Right ventricle myocardium inferior (tissue), 1 donor: Measurements from ENCODE around the gene MINDY4. TPM values are rescaled to one million over a fixed set of nuclear protein-coding genes. Genes with fewer than 3 reads are reported as not detected.

Experiments
- ATAC-seq: fragments of 200-7000 bp; cut with Tn5 transposase; one replicate; pipeline ENCODE4 v1.9.1; 2020; ENCODE audit warnings: mild to moderate bottlenecking, moderate library complexity
- DNase-seq: peaks from one replicate; pipeline ENCODE4 v3.0.0; 2021; ENCODE audit errors: missing footprints
- intact Hi-C: fragments of 100-400 bp; cut with DNase I; formaldehyde crosslinking; loops from one replicate; pipeline ENCODE4 v1.11.0; 2022
- total RNA-seq: library from RNA; stranded (reverse); fragmentation: NEBNext Ultra II Directional; extraction: Animal tissue kit (Norgen Biotek cat#: 25700); gene quantifications from one replicate; pipeline ENCODE4 v1.2.1, GENCODE V29; 2021
- donor health status: DM: no; HTN: yes; CAD: no; lungs with severe emphysema.

The MINDY4 gene
- total RNA-seq, 1 donor from 2014 or later, result 3.5 TPM

DNA sequence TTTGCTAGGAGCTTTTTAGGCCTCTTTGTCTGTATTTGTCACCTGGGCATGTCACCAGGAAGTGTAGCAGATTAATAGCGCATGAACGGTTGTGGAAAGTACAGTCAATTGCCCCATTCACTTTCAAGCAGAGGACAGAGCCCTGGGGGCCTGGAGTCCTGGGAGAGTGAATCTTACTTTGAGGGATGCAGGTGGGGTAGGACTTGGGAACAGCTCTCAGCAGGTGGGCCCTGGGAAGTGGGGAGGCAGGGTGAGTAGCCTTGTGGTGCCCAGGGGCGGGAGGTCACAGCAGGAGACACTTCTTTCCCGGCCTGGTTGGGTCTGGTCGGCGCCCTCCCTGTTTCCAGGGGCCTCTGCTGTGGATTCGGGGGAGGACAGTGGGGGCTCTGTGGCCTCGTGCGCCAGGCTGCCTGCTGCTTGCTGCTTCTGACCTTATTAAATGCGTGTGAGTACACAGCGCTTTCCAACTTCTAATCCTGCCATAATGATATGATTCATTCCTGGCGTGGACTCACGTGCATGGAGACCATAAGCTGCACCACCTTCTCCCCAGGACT, 88.8 kb downstream of the MINDY4 start:
- DNase-seq, result no peak
- intact Hi-C loops, result no loop called here
- no peak for ATAC-seq

DNA sequence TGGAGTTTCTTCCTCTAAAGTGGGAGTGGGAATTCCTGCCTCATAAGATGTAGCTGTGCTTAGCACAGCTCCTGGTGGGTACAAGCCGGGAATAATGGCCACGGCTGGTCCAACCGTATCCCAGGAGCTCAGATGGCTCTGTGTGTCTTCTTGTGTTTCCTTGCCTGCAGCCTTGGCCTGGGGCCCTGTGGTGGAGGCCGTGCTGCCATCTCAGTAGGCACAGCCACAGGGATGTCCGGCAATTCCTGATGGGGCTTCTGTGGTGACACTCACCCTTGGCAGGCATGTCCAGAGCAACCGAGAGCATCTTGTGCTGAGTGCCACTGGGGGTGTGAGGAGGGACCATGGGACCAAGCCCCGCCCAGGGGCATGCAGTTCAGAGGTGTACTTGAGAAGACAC, 90.4 kb downstream of the MINDY4 start:
- intact Hi-C loops, result no loop called here
- no peak for ATAC-seq

DNA sequence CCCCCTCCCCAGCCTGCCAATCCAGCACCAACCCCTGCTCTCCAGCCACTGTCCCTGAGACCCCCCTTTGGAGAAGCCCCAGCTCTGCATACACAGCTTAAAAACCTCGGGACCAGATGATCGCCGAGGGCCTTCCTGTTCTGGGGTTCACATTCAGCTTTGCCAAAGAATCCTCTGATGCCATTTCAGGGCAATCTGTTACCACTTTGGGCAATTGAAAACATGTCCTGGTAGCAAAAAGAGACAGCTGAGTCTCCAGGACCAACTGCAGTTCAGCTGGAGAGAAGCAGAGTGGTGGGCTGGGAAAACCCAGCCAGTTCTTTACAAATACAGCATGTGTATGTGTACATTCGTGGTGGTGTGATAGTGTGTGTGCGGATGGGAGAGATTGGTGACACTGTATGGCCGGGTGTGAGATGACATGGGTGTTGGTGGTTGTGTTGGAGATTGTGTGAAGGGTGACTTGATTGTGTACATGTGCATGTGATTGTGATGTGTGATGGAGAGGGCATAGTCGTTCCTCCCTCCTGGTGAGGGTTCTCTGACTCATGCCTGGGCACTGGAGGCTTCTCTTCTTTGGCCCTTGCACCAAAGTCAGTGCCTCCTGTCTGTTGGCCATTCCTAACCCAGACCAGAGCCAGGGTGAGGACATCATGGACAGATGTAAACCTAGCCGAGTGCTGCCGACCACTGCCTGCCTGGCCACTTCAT, 91.9 kb downstream of the MINDY4 start:
- DNase-seq (no peak), ATAC-seq (no peak)
- intact Hi-C loops, result no loop called here

More for the DNA sequence above, 90.4 kb downstream of the MINDY4 start:
- no peak for DNase-seq

DNA sequence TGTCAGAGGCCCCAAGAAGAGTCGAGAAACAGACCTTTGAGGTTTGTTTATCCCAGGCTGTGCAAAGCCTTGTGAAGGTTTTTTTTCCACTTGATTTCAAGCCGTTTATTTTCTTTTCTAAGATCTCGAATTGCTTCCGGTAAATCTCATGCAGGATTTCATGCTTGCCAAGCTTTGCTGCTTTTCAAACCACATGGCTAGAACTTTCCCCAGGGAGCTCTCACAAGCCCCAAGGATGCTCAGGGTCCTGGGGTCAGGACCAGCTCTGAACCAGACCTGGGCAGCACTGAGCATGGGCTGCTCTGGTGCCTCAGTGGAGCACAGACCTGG, 92.5 kb downstream of the MINDY4 start:
- ATAC-seq (peak; percentile 8), DNase-seq (no peak)
- intact Hi-C loops, result no loop called here

DNA sequence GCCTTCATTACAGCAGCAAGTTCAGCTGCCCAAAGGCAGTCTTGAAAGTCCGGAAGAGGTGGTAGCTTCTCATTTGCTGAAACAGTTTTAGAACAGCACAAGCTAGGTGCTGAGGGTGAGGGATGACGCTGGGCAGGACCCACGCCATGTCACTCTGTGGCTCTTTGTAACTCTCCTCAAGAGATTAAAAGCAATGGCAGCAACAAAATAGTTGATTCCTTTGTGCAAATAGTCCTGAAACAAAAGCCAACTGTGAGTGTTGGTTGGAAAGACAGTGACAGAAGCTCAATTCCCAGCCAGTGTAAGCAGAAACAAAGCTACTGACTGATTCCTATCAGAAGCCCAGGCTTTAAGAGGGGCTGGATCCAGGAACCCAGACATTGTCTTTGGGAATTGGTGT, 92.9 kb downstream of the MINDY4 start:
- intact Hi-C loops, result no loop called here
- no peak for DNase-seq
- ATAC-seq, result no peak

DNA sequence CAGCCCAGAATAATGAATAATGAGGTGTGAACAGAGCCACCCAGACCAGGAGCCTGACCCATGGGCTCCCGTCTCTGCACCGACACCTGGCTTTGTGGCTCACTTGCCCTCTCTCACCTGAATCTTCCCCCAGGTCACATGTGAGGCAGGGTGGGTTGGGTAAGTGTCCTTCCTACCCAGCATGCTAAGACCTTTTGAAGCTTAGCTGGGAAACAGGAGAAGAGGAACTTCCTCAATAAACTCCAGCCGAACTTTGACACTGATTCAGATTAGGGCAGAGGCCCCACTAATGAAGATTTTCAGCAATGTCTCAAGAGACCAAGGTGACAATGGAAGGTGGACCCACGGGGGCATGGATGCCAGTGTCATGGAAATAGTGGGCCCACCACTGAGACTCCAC, 93.9 kb downstream of the MINDY4 start:
- ATAC-seq (no peak), DNase-seq (no peak)
- intact Hi-C loops, result no loop called here

DNA sequence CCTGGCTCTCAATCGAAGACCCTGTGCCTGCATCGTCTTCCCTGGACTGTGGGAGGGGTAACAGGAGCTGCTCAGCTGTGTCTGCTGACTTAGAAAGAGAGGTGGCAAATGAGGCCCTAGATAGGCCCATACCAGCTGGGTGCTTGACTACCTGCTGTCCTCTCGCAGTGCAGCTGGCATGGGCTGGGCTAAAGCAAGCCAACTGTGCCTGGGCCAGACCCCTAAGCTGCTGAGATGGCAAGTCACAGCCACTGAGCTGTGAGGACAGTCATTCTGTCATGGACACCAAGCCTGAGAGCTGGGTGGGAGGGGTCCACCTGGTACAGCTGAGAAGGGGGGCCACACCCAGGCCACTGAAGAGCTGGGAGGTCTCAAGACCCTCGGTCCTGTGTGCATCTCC, 94.6 kb downstream of the MINDY4 start:
- peak; percentile 30 for ATAC-seq
- no peak for DNase-seq
- intact Hi-C loops, result no loop called here

DNA sequence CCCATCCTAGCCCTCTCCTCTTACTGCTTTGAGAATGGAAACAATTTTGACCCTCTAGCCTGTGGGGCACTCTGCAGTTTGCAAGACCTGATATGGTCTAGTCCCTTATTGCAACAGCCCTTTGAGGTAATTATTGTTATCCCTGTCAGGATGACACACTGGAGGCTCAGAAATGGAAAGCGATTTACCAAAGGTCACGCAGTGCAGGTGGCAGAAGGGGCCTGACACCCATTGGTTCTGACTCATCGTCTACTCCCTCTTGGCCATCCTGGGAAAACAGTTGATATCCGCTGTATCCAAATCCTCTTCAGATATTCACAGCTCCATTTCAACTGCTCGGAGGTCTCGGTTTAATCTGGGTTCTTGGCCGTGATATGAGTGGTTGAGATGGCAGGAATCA, 95.7 kb downstream of the MINDY4 start:
- intact Hi-C loops, result no loop called here
- no peak for ATAC-seq

DNA sequence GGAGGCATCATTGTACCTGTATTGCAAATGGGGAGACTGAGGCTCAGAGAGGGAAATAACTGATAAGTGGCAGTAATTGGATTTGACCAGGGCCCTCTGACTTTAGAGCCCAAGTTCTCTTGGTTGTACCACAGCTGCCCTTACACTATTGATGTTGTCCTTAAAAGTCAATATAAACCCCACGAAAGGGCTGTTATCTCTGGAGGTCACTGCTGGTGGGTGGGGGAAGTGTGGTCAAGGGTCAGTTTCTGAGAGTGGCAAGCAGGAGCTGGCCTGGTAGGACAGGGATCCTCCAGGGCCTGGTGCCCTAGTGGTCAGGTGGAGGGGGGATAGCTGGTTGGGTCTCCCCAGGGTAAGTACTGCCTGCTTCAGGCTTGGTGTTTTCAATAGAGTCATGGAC, 96.3 kb downstream of the MINDY4 start:
- DNase-seq (no peak), ATAC-seq (no peak)
- intact Hi-C loops, result no loop called here

More for the DNA sequence above, 95.7 kb downstream of the MINDY4 start:
- DNase-seq, result no peak

DNA sequence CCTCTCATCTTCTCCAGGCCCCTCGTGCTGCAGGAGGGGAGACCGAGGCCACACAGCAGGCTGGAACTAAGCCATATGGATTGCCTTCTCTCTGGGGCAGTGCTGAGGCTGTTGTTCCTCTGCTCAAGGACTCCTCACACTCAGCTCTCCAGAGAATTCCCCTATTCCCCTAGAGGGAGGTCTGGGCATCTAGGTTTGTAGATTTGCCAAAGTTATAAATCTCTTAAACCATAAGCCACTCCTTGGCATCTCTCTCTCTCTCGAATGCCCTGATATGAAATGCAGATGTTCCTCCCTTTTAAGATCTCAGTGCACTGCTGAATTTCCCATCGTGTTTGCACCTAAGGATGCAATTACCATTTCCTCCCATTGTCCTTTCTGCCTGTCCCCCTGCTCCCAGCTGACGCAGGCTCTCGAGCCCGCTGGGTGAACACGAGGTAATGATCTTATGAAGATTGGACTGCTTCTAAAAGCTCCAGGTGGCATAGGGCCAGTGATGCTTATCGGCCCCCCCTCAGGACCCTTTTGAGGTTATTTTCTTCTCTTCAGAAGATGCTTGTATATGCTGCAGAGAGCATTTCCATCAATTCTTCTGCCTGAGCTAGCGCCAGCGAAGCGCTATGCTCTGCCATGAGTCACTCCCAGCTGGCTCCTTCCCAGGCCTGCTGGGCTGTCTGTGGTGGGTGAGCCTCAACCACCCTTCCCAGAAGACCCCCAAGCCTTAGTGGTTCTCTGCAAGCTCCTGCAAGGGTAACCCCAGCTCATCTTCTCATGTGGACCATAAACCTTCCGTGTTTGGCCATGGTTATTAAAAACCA, 98.8 kb downstream of the MINDY4 start:
- no peak for ATAC-seq
- peak; percentile 76 for DNase-seq
- intact Hi-C loops, result loop anchor here (2.0 to 5.0 kb wide), 2 partner anchors 37 to 53 kb away; no protein-coding TSS in a partner anchor

DNA sequence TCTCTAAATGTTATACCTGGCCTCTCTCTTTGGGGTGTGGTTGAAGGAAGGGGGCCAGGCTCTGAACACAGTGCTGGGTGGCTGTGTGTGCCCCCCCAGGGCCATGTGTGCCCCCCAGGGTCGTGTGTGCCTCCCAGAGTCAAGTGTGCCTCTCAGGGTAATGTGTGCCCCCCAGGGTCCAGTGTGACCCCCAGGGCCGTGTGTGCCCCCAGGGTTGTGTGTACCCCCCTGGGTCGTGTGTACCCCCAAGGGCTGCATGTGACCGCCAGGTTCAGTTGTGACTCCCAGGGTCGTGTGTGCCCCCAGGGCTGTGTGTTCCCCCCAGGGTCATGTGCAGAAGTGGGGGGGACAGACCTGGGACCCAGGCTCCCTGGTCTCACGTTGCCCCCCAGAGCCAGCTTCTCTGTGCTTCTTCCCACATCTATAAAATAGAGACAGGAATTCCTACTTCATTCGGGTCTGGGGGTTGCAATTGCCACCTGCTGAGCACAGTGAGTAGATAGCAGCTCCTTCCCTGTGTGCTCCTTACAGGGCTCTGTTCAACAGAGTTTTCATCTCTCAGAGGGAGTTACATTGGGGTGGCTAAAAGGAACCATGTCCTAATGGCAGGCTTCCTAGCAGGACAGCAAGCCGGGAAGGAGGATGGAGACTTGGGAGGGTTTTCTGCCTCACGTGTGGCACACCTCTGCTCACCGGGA, 99.8 kb downstream of the MINDY4 start:
- ATAC-seq, result no peak
- intact Hi-C loops, result loop anchor here (2.0 to 5.0 kb wide), 2 partner anchors 36 to 54 kb away; no protein-coding TSS in a partner anchor
- no peak for DNase-seq

DNA sequence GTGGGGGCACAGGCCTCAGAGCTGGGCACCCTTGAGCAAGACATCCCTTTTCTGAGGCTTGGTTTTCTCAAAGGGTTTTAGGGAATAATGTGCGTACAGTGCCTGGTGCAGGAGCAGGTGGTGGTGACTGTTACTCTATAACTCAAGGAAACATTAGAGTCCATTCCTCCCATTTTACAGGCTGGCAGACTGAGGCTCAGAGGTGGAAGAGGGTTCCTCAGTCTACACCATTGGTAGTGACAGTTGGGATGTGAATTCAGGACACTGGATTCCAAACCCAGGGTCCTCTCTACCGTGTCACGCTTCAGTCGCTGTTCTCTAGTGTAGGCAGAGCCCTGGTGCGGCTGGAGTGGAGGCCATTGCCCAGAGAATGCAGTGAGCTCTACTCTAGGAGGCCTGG, 100.4 kb downstream of the MINDY4 start:
- no peak for DNase-seq
- intact Hi-C loops, result loop anchor here (2.0 to 5.0 kb wide), 2 partner anchors 36 to 55 kb away; no protein-coding TSS in a partner anchor
- ATAC-seq, result no peak

DNA sequence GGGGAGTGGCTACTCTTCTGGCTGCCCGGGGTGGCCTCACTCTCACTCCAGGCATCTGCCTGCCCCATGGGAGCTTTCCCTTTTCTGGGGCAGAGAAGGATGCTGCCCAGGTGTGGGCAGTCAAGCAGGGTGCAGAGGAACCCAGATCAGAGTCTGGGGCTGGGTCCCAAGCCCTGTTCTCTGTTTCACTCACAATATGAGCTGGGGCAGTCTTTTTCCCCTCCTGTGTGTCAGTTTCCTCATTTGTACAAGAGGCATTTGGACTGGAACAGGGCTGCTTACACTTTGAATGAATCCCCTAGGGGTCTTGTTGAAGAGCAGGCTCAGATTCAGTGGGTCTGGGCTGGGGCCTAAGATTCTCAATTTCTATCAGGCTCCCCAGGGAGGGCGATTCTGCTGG, 102.0 kb downstream of the MINDY4 start:
- no peak for DNase-seq
- intact Hi-C loops, result loop anchor here (5.0 kb wide), 1 partner anchor 34 kb away; no protein-coding TSS in a partner anchor
- ATAC-seq, result no peak

DNA sequence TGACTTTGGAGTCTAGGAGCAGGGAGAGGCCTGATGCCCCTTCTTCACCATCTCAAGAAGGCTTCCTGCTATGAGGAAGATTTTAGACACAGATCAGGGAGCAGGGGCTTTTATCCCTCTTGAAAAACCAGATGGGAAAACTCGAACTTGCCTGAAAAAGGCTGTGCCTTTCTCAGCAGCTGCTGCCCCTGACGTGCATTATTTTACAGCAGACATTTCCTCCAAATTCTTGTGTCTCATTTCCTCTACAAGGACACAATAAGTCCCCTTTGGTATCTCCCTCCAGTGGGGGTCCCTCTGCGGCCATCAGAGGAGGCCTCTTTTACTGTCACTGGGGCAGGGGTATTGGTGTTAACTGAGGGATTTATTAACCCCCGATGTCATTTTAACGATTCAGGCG, 102.4 kb downstream of the MINDY4 start:
- intact Hi-C loops, result loop anchor here (5.0 kb wide), 1 partner anchor 34 kb away; no protein-coding TSS in a partner anchor
- ATAC-seq, result no peak
- no peak for DNase-seq

DNA sequence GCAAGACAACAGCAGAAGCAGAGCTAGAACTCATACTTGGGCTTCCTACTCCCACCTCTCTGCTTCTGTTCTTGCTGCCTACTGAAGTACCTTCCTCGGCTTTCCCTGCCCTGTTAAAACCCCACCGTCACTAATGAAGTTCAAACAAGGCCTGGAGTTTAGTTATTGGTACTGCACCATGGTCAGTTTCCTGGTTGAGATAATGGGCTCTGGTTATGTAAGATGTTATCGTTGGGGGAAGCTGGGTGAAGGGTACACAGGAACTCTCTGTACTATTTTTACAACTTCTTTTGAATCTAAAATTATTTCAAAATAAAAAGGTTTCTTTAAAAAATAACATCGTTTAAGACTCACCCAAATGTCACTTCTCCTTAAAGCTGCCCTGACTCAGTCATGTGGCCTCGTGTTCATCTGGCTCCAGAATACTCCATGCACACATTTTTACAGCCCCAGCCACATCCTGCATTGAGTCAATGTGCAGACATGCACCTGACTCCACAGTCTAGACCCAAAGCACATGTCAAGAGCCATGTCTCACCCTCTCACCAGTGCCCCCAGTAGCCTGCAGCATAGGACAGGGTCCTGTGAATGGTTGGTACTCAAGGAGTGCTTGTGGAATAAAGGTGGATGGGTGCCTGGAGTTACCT, 103.6 kb downstream of the MINDY4 start:
- intact Hi-C loops, result loop anchor here (5.0 kb wide), 1 partner anchor 33 kb away; no protein-coding TSS in a partner anchor
- no peak for DNase-seq
- ATAC-seq, result no peak

DNA sequence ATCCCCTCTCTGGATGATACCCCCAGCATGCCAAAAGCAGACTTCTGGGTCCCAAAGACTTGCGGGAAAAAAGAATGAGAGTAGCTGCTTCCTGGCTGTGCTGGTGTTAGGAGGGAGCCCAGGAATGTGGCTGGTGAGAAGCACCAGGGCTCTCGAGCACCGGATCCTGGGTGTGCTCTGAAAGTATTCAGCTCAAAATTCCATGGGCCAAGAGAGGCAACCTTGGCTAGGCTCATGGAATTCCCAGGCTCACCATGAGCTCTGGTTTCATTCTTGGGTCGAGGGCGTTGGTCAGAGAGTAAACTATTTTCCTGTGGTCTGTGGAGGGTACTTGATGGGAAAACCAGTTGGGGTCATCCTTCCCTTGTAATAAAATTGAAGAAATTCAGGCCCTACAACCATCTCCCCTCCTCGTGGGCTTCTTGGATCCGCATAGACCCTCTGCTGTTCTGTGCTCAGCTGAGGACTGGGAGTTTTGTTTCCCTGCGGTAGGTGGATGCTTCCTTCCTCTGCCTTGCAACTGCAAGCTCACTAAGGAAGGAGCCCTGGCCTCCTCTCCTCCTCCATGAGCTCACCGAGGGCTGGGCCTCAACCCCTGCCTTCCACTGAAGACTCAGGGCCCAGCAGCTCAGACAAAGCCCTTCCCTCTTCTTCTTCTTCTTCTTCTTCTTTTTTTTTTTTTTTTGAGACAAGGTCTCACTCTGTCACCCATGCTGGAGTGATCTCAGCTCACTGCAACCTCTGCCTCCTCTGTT, 106.0 kb downstream of the MINDY4 start:
- no peak for ATAC-seq
- DNase-seq, result no peak
- intact Hi-C loops, result no loop called here

DNA sequence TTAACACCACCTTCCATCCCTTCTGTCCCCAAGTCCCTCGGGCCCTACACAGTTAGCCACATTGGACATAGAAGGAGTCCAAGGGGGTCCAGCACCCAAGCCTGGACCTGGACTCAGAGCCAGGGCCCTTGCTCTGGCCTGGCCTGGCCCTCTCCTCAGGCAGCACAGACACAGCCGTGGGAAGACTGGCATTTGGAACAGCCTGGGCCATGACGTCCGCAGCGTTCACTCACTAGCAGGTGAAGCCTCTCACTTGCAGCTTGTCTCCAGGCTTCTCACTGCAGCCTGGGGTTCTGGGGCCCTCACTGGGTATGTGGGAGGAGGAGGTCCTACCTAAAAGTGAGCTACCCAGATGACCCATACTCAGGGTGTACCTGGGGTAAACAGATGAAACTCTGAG, 106.8 kb downstream of the MINDY4 start:
- intact Hi-C loops, result no loop called here
- peak; percentile 30 for DNase-seq
- ATAC-seq, result no peak
